ENCODE data around the gene B3GNT2. TPM values are rescaled to one million over a fixed set of nuclear protein-coding genes. Genes with fewer than 3 reads are reported as not detected.

B3GNT2 gene
- total RNA-seq, 1 donor: 21.7 TPM

DNA sequence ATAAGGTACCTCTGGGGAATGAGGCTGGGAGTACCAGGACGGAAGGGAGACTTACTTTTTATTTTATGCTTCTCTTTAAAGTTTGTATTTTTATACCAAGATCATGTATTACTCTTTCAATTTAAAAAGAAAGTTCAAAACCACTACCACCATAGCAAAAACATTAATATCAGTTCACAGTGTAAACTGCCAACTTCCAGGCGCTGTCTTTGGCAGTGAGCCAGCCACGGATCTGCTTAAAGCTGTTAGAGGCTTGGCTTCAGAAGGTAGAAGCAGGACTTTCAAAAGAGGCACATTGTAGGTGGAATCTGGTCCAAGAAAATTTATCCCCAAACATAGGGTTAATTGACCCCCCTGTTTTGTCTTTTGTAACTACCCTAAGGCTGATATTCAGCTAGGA is 74.8 kb downstream of the B3GNT2 start:
- Histone ChIP-seq H4K20me1 (ENCODE audit: insufficient read depth, low read length) (no peaks in the 10 kb centered on the region), H3K36me3 (ENCODE audit: insufficient read depth, low read length) (no peaks in the 10 kb centered on the region), H2AFZ (ENCODE audit: low read length) (no peak overlapping the region), H3K27ac (ENCODE audit: low read depth, low read length) (no peak overlapping the region), H3K4me3 (ENCODE audit: insufficient read depth, low read length) (no peak overlapping the region), H3K27me3 (ENCODE audit: insufficient read depth, low read length) (no peaks in the 10 kb centered on the region), H3K4me1 (ENCODE audit: insufficient read depth, low read length) (peaks cover 5% of the 10 kb centered on the region), H3K4me2 (ENCODE audit: insufficient read depth, low read length) (no peak overlapping the region), H3K9me3 (ENCODE audit: low read depth, low read length) (no peaks in the 10 kb centered on the region), H3K79me2 (ENCODE audit: insufficient read depth, low read length) (no peaks in the 10 kb centered on the region)
- DNase-seq (ENCODE audit: insufficient read length, low spot score, missing footprints): no peak
- TF ChIP-seq, protein P1, sequence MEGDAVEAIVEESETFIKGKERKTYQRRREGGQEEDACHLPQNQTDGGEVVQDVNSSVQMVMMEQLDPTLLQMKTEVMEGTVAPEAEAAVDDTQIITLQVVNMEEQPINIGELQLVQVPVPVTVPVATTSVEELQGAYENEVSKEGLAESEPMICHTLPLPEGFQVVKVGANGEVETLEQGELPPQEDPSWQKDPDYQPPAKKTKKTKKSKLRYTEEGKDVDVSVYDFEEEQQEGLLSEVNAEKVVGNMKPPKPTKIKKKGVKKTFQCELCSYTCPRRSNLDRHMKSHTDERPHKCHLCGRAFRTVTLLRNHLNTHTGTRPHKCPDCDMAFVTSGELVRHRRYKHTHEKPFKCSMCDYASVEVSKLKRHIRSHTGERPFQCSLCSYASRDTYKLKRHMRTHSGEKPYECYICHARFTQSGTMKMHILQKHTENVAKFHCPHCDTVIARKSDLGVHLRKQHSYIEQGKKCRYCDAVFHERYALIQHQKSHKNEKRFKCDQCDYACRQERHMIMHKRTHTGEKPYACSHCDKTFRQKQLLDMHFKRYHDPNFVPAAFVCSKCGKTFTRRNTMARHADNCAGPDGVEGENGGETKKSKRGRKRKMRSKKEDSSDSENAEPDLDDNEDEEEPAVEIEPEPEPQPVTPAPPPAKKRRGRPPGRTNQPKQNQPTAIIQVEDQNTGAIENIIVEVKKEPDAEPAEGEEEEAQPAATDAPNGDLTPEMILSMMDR (IDR thresholded peaks at IDR 0.05; ENCODE audit: extremely low read depth, low read depth, low read length): no peak

Small RNA genes within 50 kb of the gene (small RNA-seq; reads per million reads assigned to genes)
- gene MIR5192 (not detected), gene RN7SL51P (not detected)

Measured in osteoblast (primary cell).